Fibroblast of skin of back (primary cell): Measurements from ENCODE around the gene SRC.

Experiments
- DNase-seq: peaks from one replicate; pipeline ENCODE4 v3.0.0-alpha.2; 2013

Gene SRC

GRCh38 chr20:37397954-37398749 lies 52.2 kb downstream of the SRC start:
- no peak for DNase-seq

DNA sequence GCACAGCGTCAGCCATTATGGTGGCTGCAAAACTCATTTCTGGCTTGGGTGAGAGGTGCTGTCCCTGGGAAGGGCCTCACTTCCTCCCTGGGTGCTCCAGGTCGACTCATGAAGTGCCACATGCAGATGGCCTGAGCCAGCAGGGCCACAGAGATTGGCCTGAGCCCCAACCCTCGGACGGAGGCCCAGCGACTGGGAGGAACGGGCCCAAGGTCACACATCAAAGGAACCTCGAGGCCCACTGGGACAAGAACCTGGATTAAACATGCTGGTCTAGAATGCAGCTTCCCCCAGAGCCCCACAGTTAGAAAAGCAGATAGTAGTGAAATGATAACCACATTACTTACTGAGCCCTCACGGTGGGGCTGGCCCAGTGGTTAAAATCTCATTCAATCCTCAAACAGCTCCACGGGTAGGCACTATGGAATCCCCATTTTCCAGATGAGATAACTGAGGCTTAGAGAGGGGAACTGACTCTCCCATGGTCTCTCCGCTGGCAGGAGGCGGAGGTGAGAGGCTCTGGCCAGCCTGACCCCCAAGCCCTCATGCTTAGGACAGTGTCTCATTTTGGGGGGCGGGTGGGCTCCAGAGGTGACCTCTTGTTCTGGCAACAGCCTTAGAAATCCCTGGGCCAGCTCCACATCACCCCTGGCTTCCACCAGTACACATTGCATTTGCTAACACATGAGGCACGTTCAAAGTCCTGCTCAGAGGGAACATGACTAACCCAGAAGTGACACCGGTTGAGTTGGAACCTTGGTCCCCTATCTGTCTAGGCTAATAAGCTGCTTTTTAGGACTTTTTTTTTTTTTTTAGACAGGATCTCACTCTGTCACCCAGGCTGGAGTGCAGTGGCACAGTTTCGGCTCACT lies 53.0 kb downstream of the SRC start:
- DNase-seq: no peak

- no peak for DNase-seq
These were observed 55.5 kb downstream of the SRC start for GRCh38 chr20:37401282-37401929.

DNA sequence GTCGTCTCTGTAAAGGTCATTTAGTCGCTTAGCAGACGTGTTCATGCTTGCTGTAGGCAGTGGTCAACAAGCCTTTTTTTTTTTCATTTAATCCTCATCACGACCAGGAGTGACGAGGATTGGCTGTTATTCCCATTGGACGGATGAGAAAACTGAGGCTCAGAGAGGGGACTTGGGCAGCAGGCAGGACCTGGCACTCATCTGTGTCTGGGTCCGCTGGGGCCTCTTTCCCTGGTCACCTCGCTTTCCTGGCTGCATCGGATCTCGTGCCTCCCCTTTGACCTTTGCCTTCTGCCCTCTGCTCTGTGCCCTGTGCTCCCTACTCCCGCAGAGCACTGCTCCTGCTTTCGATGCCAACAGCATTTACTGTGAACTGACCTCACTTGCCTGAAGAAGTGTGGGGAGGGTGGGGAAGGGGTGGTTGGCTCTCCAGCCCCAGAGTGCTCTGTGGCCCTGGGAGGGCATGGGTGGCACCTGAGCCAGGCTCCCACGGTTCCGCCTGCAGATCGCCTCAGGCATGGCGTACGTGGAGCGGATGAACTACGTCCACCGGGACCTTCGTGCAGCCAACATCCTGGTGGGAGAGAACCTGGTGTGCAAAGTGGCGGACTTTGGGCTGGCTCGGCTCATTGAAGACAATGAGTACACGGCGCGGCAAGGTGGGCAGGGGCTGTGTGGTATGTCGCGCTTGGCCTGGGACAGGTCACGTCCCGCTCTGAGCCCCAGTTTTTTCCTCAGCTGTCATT lies 56.2 kb downstream of the SRC start:
- no peak for DNase-seq

DNA sequence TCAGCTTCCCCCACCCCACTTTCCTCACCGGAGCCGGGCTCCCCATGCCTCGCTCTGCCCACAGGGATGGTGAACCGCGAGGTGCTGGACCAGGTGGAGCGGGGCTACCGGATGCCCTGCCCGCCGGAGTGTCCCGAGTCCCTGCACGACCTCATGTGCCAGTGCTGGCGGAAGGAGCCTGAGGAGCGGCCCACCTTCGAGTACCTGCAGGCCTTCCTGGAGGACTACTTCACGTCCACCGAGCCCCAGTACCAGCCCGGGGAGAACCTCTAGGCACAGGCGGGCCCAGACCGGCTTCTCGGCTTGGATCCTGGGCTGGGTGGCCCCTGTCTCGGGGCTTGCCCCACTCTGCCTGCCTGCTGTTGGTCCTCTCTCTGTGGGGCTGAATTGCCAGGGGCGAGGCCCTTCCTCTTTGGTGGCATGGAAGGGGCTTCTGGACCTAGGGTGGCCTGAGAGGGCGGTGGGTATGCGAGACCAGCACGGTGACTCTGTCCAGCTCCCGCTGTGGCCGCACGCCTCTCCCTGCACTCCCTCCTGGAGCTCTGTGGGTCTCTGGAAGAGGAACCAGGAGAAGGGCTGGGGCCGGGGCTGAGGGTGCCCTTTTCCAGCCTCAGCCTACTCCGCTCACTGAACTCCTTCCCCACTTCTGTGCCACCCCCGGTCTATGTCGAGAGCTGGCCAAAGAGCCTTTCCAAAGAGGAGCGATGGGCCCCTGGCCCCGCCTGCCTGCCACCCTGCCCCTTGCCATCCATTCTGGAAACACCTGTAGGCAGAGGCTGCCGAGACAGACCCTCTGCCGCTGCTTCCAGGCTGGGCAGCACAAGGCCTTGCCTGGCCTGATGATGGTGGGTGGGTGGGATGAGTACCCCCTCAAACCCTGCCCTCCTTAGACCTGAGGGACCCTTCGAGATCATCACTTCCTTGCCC lies 57.4 kb downstream of the SRC start:
- no peak for DNase-seq

GRCh38 chr20:37404461-37404890 lies 58.5 kb downstream of the SRC start:
- no peak for DNase-seq

GRCh38 chr20:37405351-37405897 lies 59.5 kb downstream of the SRC start:
- DNase-seq: no peak

DNA sequence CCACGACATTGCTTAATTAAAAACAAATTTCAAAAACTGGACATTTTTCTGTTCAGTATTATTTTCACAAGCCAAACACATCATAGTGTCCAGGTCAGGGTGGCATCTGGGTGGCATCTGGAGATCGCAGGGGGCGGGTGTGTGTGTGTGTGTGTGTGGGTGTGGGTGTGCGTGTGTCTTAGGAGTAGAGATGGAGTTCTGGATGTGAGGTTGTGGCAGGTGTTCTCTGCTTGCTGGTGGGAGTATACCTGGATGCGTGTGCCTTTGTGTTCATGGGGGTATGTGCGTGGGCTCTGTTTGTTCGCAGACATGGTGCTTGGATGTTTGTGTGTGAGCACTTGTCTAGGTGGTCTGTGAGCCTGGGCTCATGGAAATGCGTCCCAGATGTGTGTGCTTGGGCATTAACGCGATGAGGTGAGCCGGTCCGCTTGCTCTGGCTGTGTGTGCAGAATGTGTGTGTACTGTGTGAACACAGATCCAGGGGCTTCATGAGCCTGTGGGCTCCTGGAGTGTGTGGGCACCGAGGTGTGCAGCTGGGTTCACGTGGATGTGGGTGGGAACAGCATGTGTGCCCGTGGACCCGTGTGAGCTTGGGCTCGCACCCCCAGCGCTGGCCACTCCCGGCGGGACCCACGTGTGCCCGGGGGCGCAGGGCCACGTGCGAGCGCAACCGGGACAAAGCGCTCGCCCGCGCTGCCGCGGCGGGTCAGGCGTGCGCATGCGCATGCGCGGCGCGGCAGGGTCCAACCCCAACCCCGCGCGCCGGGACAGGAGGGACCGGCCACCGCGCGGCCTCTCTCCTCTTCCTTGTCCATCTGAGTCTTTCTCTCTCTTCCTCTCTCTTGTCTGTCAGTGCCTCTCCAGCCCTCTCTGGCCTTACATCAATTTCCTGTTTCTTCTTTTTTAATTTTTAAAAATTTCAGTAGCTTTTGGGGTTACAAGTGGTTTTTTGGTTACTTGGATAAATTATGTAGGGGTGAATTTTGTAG lies 60.4 kb downstream of the SRC start:
- peak; percentile 38 for DNase-seq

DNA sequence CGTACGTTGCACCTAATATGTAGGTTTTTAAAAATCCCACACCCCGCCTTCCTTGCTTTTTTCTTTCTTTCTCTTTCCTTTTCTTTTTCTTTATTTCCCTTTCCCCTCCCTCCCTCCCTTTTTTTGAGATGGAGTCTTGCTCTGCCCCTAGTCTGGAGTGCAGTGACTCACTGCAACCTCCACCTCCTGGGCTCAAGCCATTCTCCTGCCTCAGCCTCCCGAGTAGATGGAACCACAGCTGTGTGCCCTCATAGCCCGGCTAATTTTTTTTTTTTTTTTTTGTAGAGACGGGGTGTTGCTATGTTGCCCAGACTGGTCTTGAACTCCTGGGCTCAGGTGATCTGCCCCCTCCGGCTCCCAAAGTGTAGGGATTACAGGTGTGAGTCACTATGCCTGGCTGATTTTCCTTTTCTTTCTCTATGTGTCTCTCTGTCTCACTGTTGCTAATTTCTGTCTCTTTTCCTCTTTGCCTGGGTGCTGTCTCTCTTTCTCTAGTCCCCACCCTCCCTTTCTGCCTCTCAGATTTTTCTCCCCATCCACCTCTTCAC lies 61.2 kb downstream of the SRC start:
- DNase-seq: no peak

DNA sequence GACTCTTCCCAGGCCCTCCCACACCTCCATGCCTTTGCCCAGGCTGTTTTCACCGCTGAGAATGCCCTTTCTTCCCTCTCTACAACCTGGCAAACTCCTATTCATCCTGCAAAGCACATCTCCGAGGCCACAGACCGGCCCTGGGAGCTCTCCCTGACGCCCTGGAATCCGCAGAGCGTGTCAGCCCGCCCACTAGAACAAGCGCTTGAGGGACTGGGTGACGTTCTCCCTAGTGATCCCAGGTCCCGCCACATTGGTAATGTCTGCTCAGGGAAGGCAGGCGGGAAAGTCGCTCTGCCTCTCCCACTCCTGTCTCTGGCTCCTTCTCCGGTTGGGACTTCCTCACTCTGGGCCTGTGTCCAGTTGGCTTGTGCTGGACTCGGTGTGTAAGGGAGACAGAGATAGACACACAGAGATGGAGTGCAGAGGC lies 61.6 kb downstream of the SRC start:
- no peak for DNase-seq

DNA sequence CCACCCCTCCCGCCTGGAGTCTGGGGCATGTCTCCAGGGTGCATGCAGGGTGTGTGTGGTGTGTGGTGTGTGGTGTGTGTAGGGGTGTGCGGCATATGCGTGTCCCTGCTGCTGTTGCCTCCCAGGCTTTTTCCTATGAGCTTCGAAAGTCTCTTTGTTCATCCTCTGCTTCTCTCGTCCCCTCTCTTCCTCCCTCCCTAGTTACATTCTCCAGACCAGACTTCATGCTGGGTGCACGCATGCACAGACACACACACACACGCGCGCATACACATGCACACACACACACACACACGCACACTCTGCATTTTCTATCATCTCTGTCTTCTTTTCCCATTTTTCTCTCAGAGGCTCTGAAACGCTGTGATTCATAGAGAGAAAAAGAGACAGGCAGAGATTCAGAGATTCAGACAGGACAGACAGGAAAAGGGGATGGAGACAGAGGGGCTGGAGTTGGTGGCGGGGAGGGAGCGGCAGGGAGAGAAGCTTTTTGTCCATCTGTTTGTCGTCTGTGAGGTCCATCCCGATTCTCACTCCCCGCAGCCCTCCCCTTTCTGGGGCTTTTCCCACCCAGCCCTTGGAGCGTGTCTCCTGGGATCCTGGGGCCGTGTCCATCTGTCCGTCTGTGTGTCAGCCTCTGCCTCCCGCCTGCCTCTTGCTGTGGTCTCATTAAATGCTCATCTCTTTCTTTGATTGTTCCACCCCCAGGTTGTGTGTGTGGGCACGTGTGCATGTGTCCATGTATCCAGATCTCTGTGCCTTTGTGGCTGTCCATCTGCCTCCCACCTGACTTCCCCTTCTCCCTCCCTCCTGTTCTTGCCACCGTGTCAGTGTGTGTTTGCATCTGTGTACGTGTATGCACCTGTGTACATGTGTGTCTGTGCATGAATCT lies 62.6 kb downstream of the SRC start:
- DNase-seq: no peak

DNA sequence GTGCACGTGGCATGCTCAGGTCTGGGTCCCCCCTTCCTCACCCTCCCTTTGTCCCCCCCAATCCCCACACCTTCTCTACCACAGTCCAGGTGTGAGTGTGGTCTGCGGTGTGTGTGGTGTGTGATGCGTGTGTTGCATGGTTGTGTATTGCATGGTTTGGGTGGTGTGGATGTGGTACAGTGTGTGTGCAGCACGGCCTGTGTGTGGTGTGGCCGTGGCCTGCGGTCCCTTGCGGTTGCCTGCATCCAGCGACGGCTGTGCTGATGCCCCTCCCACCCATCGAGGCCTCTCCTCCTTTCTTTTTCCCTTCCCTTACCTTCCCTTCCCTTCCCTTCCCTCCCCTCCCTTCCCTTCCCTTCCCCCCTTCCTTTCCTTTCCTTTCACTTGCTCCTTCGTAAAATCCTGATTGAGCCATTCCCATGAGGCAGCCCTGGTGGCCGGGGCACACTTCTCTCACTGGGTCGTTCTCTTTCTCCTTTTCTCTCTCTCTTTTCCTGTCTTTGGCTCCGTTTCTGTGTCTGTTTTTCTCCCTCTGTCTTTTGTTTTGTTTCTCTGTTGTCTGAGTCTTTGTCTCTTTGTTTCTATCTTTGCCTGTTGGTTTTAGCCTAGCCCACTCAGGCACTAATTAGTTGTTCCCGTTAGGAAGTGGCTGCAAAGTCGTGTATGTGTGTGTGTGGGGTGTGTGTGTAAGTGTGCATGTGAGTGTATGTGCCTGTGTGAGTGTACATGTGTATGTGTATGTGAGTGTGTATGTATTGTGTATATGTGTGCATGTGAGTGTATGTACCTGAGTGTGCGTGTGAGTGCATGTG lies 65.7 kb downstream of the SRC start:
- no peak for DNase-seq

GRCh38 chr20:37413023-37413334 lies 67.0 kb downstream of the SRC start:
- no peak for DNase-seq

DNA sequence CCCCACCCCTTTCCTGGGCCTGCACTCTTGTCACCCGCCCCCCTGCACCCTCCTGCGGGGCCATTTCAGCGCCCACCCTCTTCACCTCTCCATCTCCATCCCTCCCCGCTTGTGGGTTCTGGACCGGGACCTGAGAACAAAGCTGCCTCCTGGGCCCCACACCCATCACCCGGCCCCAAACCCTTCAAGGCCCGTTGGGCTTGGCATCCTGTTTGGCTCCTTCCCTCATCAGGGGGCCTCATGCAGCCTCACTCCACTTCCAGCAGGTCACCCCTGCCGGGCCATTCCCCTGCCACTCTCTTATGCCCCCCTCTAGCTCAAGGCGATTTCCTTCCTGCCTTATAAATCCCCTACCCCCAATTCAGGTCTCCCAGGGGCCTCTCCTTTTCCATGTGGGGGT lies 67.4 kb downstream of the SRC start:
- no peak for DNase-seq

DNA sequence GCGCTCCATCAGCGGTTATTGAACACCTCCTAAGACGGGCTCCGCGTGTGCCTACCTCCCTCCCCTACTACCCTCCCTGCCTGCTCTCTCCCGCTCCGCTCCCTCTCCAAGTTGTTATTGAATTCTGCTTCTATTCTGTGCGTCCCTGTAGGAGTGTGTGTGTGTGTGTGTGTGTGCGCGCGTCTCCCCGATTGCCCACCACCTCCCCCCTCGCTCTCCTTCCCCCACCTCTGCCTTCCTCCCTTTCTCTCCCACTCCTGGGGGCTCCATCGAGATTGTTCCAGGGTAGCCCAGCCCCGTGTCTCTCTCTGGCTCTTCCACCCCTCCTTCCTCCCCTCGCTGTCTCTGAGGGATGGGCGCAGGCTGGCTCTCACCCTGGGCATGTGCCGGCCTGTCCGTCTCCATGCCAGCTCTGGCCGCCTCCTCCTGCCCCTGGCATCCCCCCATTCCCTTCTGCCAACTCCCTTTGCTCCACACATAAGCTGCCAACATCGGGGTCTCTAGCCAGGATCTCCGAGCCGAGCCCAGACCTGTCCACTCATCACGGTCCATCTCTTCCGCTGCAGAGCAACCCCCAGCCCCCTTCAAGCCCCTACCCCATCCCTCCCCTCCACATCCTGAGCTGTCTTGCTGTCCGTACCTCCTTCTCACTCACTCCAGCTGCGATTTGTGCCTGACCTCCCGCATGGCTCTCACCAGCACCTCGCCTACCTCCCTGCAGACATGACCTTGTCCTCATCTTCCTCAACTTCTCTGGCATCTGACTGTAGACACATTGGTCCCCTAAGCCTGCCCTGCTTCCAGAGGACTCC lies 68.5 kb downstream of the SRC start:
- no peak for DNase-seq
